Fibroblast of mammary gland (primary cell): Measurements from ENCODE around the gene VPS8.
A peak's percentile ranks its signal among the peaks of the same experiment; 100 is the strongest.
"Not testable (repeated sequence)": the region's sequence is repeated elsewhere in the genome, so short reads cannot be mapped to it uniquely, and the experiment has no call there.

Experiments
- DNase-seq: peaks from one replicate; pipeline ENCODE4 v3.0.0-alpha.2; 2010; ENCODE audit warnings: low read depth
- H3K4me3 ChIP-seq: 2 replicates; pipeline ENCODE4 v1.5.1; 2011; ENCODE audit warnings: low read depth, mild to moderate bottlenecking, low read length, moderate library complexity; ENCODE audit not compliant: control insufficient read depth
- TF ChIP-seq, protein P1 (sequence below): conservative IDR thresholded peaks from 2 replicates; pipeline ENCODE4 v1.5.1; 2011; ENCODE audit warnings: low read depth, low read length, inconsistent platforms; ENCODE audit not compliant: control insufficient read depth, insufficient read depth

Gene VPS8

DNA sequence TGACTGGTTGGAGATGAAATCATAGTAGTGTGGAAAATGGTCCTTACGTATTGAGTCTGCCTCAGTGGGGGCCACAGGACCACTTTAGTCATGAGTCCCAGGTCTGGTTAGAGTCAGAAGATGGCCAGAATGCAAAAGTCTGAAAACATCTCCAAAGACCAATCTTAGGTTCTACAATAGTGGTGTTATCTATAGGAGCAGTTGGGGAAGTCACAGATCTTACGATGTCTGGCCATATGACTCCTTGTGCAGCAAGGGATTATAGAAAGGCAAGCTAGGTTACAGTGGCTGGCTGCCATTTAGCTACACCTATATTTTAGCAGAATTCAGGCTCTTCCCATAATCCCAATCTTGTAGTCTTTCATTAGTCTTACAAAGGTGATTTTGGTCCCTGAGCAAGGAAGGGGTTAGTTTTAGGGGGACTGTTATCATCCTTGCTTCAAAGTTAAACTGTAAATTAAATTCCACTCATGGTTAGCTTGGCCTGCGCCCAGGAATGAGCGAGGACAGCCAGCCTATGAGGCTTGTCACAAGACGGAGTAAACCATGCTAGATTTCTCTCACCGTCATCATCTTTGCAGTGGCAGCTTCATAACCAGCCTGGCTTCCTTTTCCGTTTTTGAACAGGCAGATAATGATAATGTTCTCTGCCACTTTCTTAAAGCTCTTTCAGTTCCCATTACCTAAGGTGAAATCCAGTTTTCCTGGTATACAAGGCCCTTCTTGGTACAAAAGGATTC, 134.1 kb downstream of the VPS8 start:
- TF ChIP-seq, protein P1, sequence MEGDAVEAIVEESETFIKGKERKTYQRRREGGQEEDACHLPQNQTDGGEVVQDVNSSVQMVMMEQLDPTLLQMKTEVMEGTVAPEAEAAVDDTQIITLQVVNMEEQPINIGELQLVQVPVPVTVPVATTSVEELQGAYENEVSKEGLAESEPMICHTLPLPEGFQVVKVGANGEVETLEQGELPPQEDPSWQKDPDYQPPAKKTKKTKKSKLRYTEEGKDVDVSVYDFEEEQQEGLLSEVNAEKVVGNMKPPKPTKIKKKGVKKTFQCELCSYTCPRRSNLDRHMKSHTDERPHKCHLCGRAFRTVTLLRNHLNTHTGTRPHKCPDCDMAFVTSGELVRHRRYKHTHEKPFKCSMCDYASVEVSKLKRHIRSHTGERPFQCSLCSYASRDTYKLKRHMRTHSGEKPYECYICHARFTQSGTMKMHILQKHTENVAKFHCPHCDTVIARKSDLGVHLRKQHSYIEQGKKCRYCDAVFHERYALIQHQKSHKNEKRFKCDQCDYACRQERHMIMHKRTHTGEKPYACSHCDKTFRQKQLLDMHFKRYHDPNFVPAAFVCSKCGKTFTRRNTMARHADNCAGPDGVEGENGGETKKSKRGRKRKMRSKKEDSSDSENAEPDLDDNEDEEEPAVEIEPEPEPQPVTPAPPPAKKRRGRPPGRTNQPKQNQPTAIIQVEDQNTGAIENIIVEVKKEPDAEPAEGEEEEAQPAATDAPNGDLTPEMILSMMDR = no peak
- no peak for DNase-seq
- H3K4me3 ChIP-seq = no peak overlapping the region

DNA sequence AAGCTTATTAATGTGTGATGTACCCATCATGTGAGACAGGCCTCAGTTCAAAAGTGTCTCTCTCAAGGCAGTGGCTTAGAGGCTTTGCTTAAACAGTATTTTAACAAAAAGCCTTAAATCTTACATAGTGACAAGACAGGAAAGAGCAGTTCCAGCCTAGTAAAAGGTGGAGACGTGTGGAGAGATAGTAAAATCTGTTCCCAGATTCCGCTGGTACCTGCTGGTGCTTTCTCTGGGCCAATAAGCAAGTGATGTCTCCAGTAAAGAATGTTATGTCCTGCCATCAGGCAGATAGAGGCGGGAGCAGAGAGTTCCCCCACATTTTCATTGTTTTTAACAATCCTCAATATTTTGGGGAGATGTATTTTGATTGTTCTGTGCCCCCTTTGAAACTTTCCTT, 135.0 kb downstream of the VPS8 start:
- H3K4me3 ChIP-seq = no peak overlapping the region
- no peak for DNase-seq
- TF ChIP-seq, protein P1 = no peak

DNA sequence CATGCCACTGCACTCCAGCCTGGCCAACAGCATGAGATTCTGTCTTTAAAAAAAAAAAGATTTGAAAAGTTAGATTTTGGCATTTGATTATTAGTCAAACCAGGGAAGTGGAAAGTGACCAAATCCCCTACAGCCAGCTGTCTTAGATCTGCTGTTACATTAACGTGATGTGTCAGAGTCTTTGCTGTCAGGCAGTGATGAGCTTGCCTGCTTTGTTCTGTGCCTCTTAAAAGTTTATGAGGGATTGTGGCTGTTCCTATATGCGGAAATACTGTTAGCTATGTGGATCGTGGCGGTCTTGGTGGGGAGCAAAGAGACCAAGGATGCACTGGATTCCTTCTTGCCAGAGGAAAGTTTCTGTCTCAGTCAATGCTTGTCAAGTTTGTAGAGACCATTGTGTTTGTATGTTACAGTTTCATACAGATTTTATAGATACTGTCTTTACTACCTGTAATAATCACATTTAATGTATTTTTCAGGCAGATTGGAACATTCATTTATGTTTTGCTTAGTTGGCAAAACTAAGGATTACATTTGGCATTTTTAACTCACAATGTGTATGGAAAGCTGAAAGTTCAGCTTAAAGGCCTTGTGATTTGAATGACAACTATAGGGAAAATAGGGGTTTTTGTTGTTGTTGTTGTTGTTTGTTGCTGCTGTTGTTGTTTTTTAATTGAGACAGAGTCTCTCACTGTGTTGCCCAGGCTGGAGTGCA, 137.4 kb downstream of the VPS8 start:
- DNase-seq = no peak
- TF ChIP-seq, protein P1 = no peak
- no peak overlapping the region for H3K4me3 ChIP-seq

DNA sequence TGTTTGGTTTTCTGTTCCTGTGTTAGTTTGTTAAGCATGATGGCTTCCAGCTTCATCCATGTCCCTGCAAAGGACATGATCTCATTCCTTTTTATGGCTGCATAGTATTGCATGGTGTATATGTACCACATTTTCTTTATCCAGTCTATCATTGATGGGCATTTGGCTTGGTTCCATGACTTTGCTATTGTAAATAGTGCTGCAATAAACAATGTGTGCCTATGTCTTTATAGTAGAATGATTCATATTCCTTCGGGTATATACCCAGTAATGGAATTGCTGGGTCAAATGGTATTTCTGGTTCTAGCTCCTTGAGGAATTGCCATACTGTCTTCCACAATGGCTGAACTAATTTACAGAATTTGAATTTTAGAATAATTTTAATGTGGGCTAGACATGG, 138.8 kb downstream of the VPS8 start:
- not testable (repeated sequence) for DNase-seq, H3K4me3 ChIP-seq

DNA sequence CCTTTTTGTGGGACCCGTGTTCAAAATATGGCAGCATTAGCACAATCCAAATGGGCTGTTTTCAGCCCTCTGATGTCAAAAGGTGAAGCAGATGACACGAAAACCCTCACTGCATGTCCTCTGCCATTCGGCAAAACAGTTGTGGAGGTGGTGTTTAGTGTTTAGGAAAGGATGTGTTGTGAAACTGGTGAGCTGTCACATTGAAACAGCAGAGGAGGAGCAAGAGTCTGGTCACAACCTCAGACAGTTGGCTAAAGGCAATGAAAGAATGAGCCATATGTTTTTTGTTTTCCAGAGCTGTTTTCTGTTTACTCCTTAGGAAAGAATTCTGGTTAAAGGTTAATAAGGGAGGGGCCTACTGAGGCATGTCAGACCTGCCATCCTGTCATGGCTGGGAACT, 140.7 kb downstream of the VPS8 start:
- H3K4me3 ChIP-seq = no peak overlapping the region
- TF ChIP-seq, protein P1 = no peak
- DNase-seq = peak; percentile 61

DNA sequence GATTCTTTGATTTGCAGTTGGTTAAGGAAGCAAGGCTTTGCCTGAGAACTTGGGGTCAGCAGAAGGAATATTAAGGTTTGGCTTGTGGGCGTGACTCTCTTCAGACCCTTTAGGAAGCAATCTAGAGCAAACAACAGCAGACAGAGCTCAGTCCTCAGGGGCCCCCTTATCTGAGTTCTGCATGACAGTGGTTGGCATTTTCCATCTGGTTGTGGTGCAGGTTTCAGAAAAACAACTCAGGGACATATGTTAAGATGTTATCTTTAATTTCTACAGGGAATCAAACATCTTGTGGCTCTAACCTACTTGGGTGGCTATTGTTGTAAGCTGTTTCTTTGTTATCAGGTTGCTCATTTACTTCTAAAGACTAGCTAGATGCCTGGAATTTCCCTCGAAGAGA, 141.4 kb downstream of the VPS8 start:
- no peak overlapping the region for H3K4me3 ChIP-seq
- no peak for DNase-seq
- TF ChIP-seq, protein P1 = no peak

DNA sequence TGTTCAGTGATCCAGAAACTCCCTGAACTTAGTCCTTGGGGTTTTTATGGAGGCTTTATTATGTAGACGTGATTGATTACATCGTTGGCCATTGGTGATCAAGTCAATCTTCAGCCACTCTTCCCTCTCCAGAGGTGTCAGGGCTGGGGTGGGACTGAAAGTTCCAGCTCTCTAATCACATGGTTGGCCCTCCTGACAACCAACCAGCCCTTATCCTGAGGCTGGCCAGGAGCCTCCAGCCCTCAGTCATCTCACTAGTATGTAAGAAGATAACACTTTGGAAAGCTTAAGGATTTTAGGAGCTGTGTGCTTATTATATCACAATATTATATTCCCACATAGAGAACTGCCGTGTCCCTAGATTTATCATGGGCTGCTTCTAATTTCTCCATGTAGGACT, 142.3 kb downstream of the VPS8 start:
- TF ChIP-seq, protein P1 = no peak
- DNase-seq = no peak
- H3K4me3 ChIP-seq = no peak overlapping the region

DNA sequence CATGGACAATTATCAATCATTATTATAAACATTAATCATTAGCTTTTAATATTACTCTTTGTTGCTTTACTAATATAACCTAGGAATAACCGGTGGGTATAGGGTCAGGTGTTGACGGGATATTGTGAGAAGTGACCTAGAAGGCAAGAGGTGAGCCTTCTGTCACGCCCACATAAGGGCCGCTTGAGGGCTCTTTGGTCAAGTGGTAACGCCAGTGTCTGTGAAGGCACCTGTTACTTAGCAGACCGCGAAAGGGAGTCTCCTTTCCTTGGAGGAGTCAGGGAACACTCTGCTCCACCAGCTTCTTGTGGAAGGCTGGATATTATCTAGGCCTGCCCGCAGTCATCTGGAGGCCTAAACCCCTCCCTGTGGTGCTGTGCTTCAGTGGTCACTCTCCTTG, 142.9 kb downstream of the VPS8 start:
- not testable (repeated sequence) for DNase-seq

More for the DNA sequence above, 142.9 kb downstream of the VPS8 start:
- not testable (repeated sequence) for H3K4me3 ChIP-seq
